GM21529 (cell line): ENCODE data around the gene ABI3.
A peak's percentile ranks its signal among the peaks of the same experiment; 100 is the strongest.

Experiments used
- ATAC-seq: cut with Tn5 transposase; IDR thresholded peaks from one replicate; pipeline ENCODE4 v1.9.1; 2021; ENCODE audit not compliant: unreplicated experiment

ABI3 gene

GRCh38 chr17:49196520-49196919, 14.0 kb upstream of the ABI3 start:
- ATAC-seq: no peak

- ATAC-seq: no peak
Measured at GRCh38 chr17:49197346-49197998, 13.0 kb upstream of the ABI3 start.

- ATAC-seq: no peak
Measured at GRCh38 chr17:49198211-49198610, 12.3 kb upstream of the ABI3 start.

GRCh38 chr17:49200423-49201083, 10.0 kb upstream of the ABI3 start:
- ATAC-seq: no peak

GRCh38 chr17:49201481-49201927, 9.0 kb upstream of the ABI3 start:
- ATAC-seq: no peak

GRCh38 chr17:49203796-49204195, 6.7 kb upstream of the ABI3 start:
- no peak for ATAC-seq

GRCh38 chr17:49204516-49204915, 6.0 kb upstream of the ABI3 start:
- no peak for ATAC-seq

GRCh38 chr17:49209061-49209571, 1.4 kb upstream of the ABI3 start:
- ATAC-seq: no peak

- no peak for ATAC-seq
Measured at GRCh38 chr17:49213399-49213798, 2.9 kb downstream of the ABI3 start.

GRCh38 chr17:49213847-49214246, 3.3 kb downstream of the ABI3 start:
- no peak for ATAC-seq

- no peak for ATAC-seq
Measured at GRCh38 chr17:49214676-49215360, 4.3 kb downstream of the ABI3 start.

- no peak for ATAC-seq
Measured at GRCh38 chr17:49216482-49216881, 6.0 kb downstream of the ABI3 start.

GRCh38 chr17:49216953-49217650, 6.6 kb downstream of the ABI3 start:
- ATAC-seq: no peak

- peak; percentile 41 for ATAC-seq
Measured at GRCh38 chr17:49217651-49218413, 7.3 kb downstream of the ABI3 start.

GRCh38 chr17:49218941-49219913, 8.7 kb downstream of the ABI3 start:
- ATAC-seq: no peak

- no peak for ATAC-seq
Measured at GRCh38 chr17:49219987-49220386, 9.5 kb downstream of the ABI3 start.

- no peak for ATAC-seq
Measured at GRCh38 chr17:49223168-49223516, 12.6 kb downstream of the ABI3 start.

GRCh38 chr17:49223517-49224197, 13.2 kb downstream of the ABI3 start:
- no peak for ATAC-seq
